Peyer's patch (tissue), 4 donors: ENCODE measurements around the gene ASF1B.

Source experiments
- CTCF ChIP-seq, 6 experiments: fragments of 450-650 bp in 4 of 6; fragments of 200-600 bp in 2 of 6; sonication (generic) in 1 of 6; IDR thresholded peaks; one replicate each; pipeline ENCODE4 v1.5.1; 2017 to 2019; ENCODE audit warnings: antibody characterized with exemption in 6 of 6, mild to moderate bottlenecking in 3 of 6, moderate library complexity in 1 of 6
- POLR2A ChIP-seq, 2 donors: fragments of 450-650 bp; IDR thresholded peaks; one replicate each; pipeline ENCODE4 v1.5.1; 2017; ENCODE audit warnings: antibody characterized with exemption in 2 of 2, mild to moderate bottlenecking in 2 of 2, moderate library complexity in 2 of 2

- TF ChIP-seq CTCF (IDR thresholded peaks at IDR 0.05) = no peak
- TF ChIP-seq POLR2A (IDR thresholded peaks at IDR 0.05) = no peak
Observed at GRCh38 chr19:14102102-14102696, 34.2 kb downstream of the ASF1B start.
